ENCODE results near the gene AGPAT3. TPM values are rescaled to one million over a fixed set of nuclear protein-coding genes. Genes with fewer than 3 reads are reported as not detected.

The AGPAT3 gene
- total RNA-seq, 5 donors from 2014 or later (not counting 1 experiment from before 2014, with no cell fraction given): 48.4 to 77.2 (median 65.1) TPM

- no peak for DNase-seq
- no peak overlapping the region for H3K4me3 Mint-ChIP-seq
- Histone ChIP-seq H3K4me3 (ENCODE audit: control insufficient read depth in 1 of 2, extremely low read depth in 1 of 2, low read length in 1 of 2) (no peak overlapping the region), H3K36me3 (ENCODE audit: control insufficient read depth in 2 of 2, extremely low read depth in 1 of 2, insufficient read depth in 1 of 2, low read length in 1 of 2) (peaks cover 5 to 22% of the 10 kb centered on the region in 2 donors), H3K4me1 (ENCODE audit: control insufficient read depth in 1 of 2, extremely low read depth in 1 of 2, insufficient read depth in 2 of 2, low read length in 2 of 2) (peaks cover 0 to 19% of the 10 kb centered on the region in 2 experiments), H3K27ac (ENCODE audit: low read length) (no peak overlapping the region), H3K9me3 (no peaks in the 10 kb centered on the region), H3K27me3 (replicated peaks in 1 of 2; ENCODE audit: control insufficient read depth in 2 of 2, extremely low read depth in 1 of 2, insufficient read depth in 2 of 2, low read length in 1 of 2) (no peaks in the 10 kb centered on the region)
- peaks cover 14% of the 10 kb centered on the region for H3K36me3 Mint-ChIP-seq
- ATAC-seq (replicated peaks in 1 of 4): no peak
- no peak overlapping the region for H3K27ac Mint-ChIP-seq
- H3K27me3 Mint-ChIP-seq: no peaks in the 10 kb centered on the region
- ChIA-PET CTCF (no interaction called here), POLR2A (no interaction called here)
- H3K9me3 Mint-ChIP-seq: no peaks in the 10 kb centered on the region
- WGBS (ENCODE audit: insufficient coverage): 89% methylated on average over 12 of the region's 15 CpGs
- peaks cover 16 to 32% (median 27%) of the 10 kb centered on the region in 3 donors for H3K4me1 Mint-ChIP-seq
Observed at GRCh38 chr21:43934116-43934515, 69.1 kb downstream of the AGPAT3 start.

DNA sequence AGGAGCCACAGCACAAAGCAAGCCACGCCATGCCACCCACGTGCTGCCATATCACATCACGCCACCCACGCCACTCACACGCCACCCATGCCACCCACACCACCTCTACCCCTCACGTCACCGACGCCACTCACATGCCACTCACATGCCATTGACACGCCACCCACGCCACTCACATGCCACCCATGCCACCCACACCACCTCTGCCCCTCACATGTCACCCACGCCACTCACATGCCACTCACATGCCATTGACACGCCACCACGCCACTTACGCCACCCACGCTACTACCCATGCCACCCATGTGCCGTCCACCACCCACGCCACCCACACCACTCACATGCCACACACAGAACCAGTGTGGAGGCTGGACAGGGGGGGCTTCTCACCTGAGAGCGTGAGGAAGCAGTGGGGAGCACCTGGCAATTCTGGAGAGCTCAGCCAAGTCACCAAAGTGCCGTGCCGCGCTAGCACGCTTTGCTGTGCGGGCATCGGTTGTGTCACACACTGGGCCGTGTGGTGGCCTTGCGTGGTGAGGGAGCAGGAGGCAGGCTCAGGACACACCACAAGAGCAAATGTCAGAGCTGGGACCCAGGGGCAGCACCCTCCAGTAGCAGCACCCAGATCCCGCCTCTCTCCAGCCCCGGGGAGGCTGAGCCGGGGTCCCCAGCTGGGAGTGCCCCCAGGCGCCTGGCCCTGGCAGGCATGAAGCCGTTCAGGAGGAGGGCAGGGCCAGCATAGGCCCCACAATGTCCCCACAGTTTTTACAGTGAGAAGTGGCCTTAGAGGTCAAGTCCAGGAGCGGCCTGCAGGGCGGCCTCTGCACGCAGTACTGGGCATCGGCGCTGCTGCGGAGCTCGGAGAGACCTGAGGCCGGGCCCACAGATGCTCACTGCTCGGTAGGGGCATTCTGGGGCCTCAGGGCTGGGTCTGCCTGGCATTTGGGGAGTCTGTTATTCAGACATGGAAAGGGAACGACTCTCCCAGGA, 70.0 kb downstream of the AGPAT3 start:
- H3K27me3 Mint-ChIP-seq: no peaks in the 10 kb centered on the region
- H3K27ac ChIP-seq (ENCODE audit: low read length): no peak overlapping the region
- no peaks in the 10 kb centered on the region for H3K27me3 ChIP-seq (replicated peaks in 1 of 2; ENCODE audit: control insufficient read depth in 2 of 2, extremely low read depth in 1 of 2, insufficient read depth in 2 of 2, low read length in 1 of 2)
- H3K36me3 Mint-ChIP-seq: peaks cover 14% of the 10 kb centered on the region
- 95% methylated on average over 25 of the region's 41 CpGs for whole genome bisulfite sequencing (ENCODE audit: insufficient coverage)
- no peak overlapping the region for H3K27ac Mint-ChIP-seq
- no peak for ATAC-seq (replicated peaks in 1 of 4)
- peaks cover 5 to 14% of the 10 kb centered on the region in 2 donors for H3K36me3 ChIP-seq (ENCODE audit: control insufficient read depth in 2 of 2, extremely low read depth in 1 of 2, insufficient read depth in 1 of 2, low read length in 1 of 2)
- ChIA-PET POLR2A (interaction anchor here in 1 of 2 donors (0.6 kb wide), 1 partner anchor 51 kb away, joined by 3 read pairs; no protein-coding TSS in a partner anchor), CTCF (no interaction called here)
- H3K4me3 Mint-ChIP-seq: no peak overlapping the region
- no peaks in the 10 kb centered on the region for H3K9me3 ChIP-seq
- peaks cover 0 to 20% of the 10 kb centered on the region in 2 experiments for H3K4me1 ChIP-seq (ENCODE audit: control insufficient read depth in 1 of 2, extremely low read depth in 1 of 2, insufficient read depth in 2 of 2, low read length in 2 of 2)
- no peaks in the 10 kb centered on the region for H3K9me3 Mint-ChIP-seq
- H3K4me1 Mint-ChIP-seq: peaks cover 19 to 36% (median 30%) of the 10 kb centered on the region in 3 donors
- no peak overlapping the region for H3K4me3 ChIP-seq (ENCODE audit: control insufficient read depth in 1 of 2, extremely low read depth in 1 of 2, low read length in 1 of 2)
- no peak for DNase-seq

DNA sequence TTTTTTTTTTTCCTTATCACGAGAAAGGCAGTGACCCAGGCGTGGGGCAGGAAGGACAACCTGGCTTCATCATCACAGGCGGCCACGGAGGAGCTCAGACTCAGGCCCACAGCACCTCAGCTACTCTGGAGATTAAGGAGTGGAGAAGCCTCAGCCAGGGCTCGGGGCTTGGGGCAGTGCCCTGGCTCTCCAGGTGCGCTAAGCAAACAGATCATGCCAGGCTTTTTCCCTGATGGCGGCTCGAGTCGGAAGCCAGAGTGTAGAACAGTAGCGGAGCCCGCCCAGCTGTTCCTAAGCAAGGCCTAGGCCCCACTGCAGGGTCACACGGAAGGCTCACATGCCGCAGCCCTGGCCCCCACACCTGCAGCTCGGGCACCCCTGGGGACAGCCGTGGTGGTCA, 70.7 kb downstream of the AGPAT3 start:
- no peak overlapping the region for H3K27ac Mint-ChIP-seq
- peaks cover 5 to 18% of the 10 kb centered on the region in 2 donors for H3K36me3 ChIP-seq (ENCODE audit: control insufficient read depth in 2 of 2, extremely low read depth in 1 of 2, insufficient read depth in 1 of 2, low read length in 1 of 2)
- no peak overlapping the region for H3K4me3 ChIP-seq (ENCODE audit: control insufficient read depth in 1 of 2, extremely low read depth in 1 of 2, low read length in 1 of 2)
- no peaks in the 10 kb centered on the region for H3K27me3 Mint-ChIP-seq
- peaks cover 0 to 20% of the 10 kb centered on the region in 2 experiments for H3K4me1 ChIP-seq (ENCODE audit: control insufficient read depth in 1 of 2, extremely low read depth in 1 of 2, insufficient read depth in 2 of 2, low read length in 2 of 2)
- 85% methylated on average over 11 of the region's 15 CpGs for WGBS (ENCODE audit: insufficient coverage)
- no peaks in the 10 kb centered on the region for H3K9me3 ChIP-seq
- no peak overlapping the region for H3K27ac ChIP-seq (ENCODE audit: low read length)
- no peak for DNase-seq
- ATAC-seq (replicated peaks in 1 of 4): no peak
- no peak overlapping the region for H3K4me3 Mint-ChIP-seq
- CTCF ChIA-PET: no interaction called here
- no peaks in the 10 kb centered on the region for H3K9me3 Mint-ChIP-seq
- no peaks in the 10 kb centered on the region for H3K27me3 ChIP-seq (replicated peaks in 1 of 2; ENCODE audit: control insufficient read depth in 2 of 2, extremely low read depth in 1 of 2, insufficient read depth in 2 of 2, low read length in 1 of 2)
- peaks cover 19 to 36% (median 30%) of the 10 kb centered on the region in 3 donors for H3K4me1 Mint-ChIP-seq
- POLR2A ChIA-PET: interaction anchor here in 1 of 2 donors (0.6 kb wide), 1 partner anchor 51 kb away, joined by 3 read pairs; no protein-coding TSS in a partner anchor
- H3K36me3 Mint-ChIP-seq: peaks cover 14% of the 10 kb centered on the region

DNA sequence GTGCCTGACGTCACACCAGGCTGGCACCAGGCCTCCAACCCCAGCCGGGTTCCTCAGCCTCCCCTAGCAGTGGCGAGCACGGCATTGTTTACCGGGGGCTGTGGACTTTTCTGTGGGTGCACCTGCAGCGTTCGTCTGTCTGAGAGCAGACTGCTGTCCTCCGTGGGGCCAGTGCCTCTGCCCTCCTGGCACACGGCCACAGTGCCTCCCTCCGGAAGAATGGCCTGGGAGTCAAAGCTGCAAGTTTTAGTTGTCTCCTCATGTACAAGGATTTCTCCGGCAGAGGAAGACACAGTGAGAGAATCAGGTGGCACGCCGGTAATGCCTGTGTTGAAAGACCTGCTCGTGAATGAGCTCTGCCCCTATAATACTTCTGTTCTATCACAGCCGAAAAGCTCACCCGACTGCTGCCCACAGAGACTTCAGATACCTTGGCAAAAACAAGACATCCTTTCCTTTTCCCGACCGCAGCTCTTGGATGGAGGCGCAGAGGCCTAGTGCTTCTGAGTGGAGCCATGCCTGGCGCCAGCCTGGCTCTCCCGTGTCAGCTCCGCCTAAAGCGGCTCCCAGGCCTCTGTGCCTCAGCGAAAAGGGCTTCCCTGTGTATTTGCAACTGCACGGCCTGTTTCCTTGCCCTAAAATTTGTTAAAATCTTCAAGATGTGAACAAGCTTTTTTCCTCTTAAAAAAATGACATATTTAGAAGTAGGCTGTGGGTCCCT, 71.4 kb downstream of the AGPAT3 start:
- no peaks in the 10 kb centered on the region for H3K9me3 Mint-ChIP-seq
- H3K36me3 Mint-ChIP-seq: peaks cover 14% of the 10 kb centered on the region
- no peak overlapping the region for H3K4me3 ChIP-seq (ENCODE audit: control insufficient read depth in 1 of 2, extremely low read depth in 1 of 2, low read length in 1 of 2)
- H3K36me3 ChIP-seq (ENCODE audit: control insufficient read depth in 2 of 2, extremely low read depth in 1 of 2, insufficient read depth in 1 of 2, low read length in 1 of 2): peaks cover 5 to 18% of the 10 kb centered on the region in 2 donors
- CTCF ChIA-PET: no interaction called here
- H3K27me3 ChIP-seq (replicated peaks in 1 of 2; ENCODE audit: control insufficient read depth in 2 of 2, extremely low read depth in 1 of 2, insufficient read depth in 2 of 2, low read length in 1 of 2): no peaks in the 10 kb centered on the region
- H3K27ac ChIP-seq (ENCODE audit: low read length): no peak overlapping the region
- POLR2A ChIA-PET: no interaction called here
- WGBS (ENCODE audit: insufficient coverage): 97% methylated on average over 23 of the region's 25 CpGs
- H3K27ac Mint-ChIP-seq: no peak overlapping the region
- no peaks in the 10 kb centered on the region for H3K9me3 ChIP-seq
- peaks cover 19 to 33% (median 26%) of the 10 kb centered on the region in 3 donors for H3K4me1 Mint-ChIP-seq
- no peaks in the 10 kb centered on the region for H3K27me3 Mint-ChIP-seq
- peaks cover 0 to 20% of the 10 kb centered on the region in 2 experiments for H3K4me1 ChIP-seq (ENCODE audit: control insufficient read depth in 1 of 2, extremely low read depth in 1 of 2, insufficient read depth in 2 of 2, low read length in 2 of 2)
- no peak overlapping the region for H3K4me3 Mint-ChIP-seq
- ATAC-seq (replicated peaks in 1 of 4) (no peak), DNase-seq (no peak)

GRCh38 chr21:43937051-43937832, 72.2 kb downstream of the AGPAT3 start:
- 96% methylated on average over 11 of the region's 12 CpGs for WGBS (ENCODE audit: insufficient coverage)
- Mint-ChIP-seq H3K4me1 (peaks cover 19 to 26% (median 24%) of the 10 kb centered on the region in 3 donors), H3K27ac (peak overlapping the region in 1 of 2 donors; percentile 4), H3K4me3 (no peak overlapping the region), H3K27me3 (no peaks in the 10 kb centered on the region), H3K9me3 (no peaks in the 10 kb centered on the region), H3K36me3 (peaks cover 14% of the 10 kb centered on the region)
- Histone ChIP-seq H3K4me3 (ENCODE audit: control insufficient read depth in 1 of 2, extremely low read depth in 1 of 2, low read length in 1 of 2) (no peak overlapping the region), H3K36me3 (ENCODE audit: control insufficient read depth in 2 of 2, extremely low read depth in 1 of 2, insufficient read depth in 1 of 2, low read length in 1 of 2) (peaks cover 5 to 24% of the 10 kb centered on the region in 2 donors), H3K27me3 (replicated peaks in 1 of 2; ENCODE audit: control insufficient read depth in 2 of 2, extremely low read depth in 1 of 2, insufficient read depth in 2 of 2, low read length in 1 of 2) (no peaks in the 10 kb centered on the region), H3K9me3 (no peaks in the 10 kb centered on the region), H3K4me1 (ENCODE audit: control insufficient read depth in 1 of 2, extremely low read depth in 1 of 2, insufficient read depth in 2 of 2, low read length in 2 of 2) (peaks cover 0 to 20% of the 10 kb centered on the region in 2 experiments), H3K27ac (ENCODE audit: low read length) (no peak overlapping the region)
- ATAC-seq (replicated peaks in 1 of 4): no peak
- CTCF ChIA-PET: no interaction called here
- POLR2A ChIA-PET: no interaction called here
- DNase-seq: no peak

All from T-cell (primary cell).